Upper lobe of left lung (tissue), 4 donors: ENCODE data around the gene LHX2.

Experiments used
- POLR2A ChIP-seq, 4 donors: fragments of 450-650 bp; IDR thresholded peaks; one replicate each; pipeline ENCODE4 v1.5.1; 2016 to 2017; ENCODE audit warnings: antibody characterized with exemption in 4 of 4, mild to moderate bottlenecking in 2 of 4
- POLR2AphosphoS5 ChIP-seq, 2 donors: sonication (generic); formaldehyde crosslinking; IDR thresholded peaks; one replicate each; pipeline ENCODE4 v1.5.1; 2017; ENCODE audit warnings: antibody characterized with exemption in 2 of 2
- TF ChIP-seq, protein P1 (sequence below), 6 experiments: fragments of 450-650 bp in 4 of 6; fragments of 200-600 bp in 2 of 6; sonication (generic) in 2 of 6; IDR thresholded peaks; one replicate each; pipeline ENCODE4 v1.5.1; 2016 to 2019; ENCODE audit warnings: antibody characterized with exemption in 6 of 6

- TF ChIP-seq, protein P1, sequence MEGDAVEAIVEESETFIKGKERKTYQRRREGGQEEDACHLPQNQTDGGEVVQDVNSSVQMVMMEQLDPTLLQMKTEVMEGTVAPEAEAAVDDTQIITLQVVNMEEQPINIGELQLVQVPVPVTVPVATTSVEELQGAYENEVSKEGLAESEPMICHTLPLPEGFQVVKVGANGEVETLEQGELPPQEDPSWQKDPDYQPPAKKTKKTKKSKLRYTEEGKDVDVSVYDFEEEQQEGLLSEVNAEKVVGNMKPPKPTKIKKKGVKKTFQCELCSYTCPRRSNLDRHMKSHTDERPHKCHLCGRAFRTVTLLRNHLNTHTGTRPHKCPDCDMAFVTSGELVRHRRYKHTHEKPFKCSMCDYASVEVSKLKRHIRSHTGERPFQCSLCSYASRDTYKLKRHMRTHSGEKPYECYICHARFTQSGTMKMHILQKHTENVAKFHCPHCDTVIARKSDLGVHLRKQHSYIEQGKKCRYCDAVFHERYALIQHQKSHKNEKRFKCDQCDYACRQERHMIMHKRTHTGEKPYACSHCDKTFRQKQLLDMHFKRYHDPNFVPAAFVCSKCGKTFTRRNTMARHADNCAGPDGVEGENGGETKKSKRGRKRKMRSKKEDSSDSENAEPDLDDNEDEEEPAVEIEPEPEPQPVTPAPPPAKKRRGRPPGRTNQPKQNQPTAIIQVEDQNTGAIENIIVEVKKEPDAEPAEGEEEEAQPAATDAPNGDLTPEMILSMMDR (IDR thresholded peaks at IDR 0.05): no peak
- TF ChIP-seq POLR2A (IDR thresholded peaks at IDR 0.05) (no peak), POLR2AphosphoS5 (IDR thresholded peaks at IDR 0.05) (no peak)
These were observed 32.6 kb upstream of the LHX2 start for GRCh38 chr9:123978981-123979380.
